Ramos (cell line): Measurements from ENCODE around the gene MAPK8IP2.
"Not testable (repeated sequence)": the region's sequence is repeated elsewhere in the genome, so short reads cannot be mapped to it uniquely, and the experiment has no call there.

Experiments
- in situ Hi-C: fragments of 300-500 bp; cut with MboI; formaldehyde crosslinking; loops from one replicate; pipeline ENCODE4 v1.14.3; 2022; ENCODE audit warnings: low sequenced_read_pairs; ENCODE audit not compliant: unreplicated experiment

Gene MAPK8IP2

DNA sequence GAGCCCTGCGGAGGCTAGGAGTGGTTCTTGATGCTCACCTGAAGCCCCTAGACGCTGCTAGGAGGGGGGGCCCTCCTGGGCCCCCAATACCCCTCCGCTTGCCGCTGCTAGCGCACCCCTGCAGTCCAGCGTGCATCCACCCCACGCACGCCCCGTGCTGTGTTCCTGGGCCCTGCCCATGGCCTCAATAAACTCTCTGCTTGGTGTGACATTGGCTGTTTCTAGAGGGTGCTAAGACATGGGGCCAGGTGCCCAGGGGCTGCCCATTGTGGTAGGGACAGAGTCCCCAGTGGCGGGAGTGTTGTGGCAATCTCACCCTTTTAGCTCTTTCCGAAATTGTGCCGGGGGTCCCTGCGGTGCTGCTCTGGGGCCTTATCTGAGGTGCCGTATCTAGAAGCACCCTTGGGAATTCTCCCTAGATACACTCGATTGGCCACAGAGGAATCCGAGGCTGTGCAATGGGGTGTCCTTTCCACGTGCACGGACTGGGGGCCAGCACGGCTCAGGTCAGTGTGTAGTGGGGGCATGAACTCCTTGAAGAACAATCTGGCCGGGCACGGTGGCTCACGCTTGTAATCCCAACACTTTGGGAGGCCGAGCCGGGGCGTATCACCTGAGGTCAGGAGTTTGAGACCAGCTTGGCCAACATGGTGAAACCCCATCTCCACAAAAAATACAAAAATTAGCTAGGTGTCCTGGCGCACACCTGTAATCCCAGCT is 10.9 kb downstream of the MAPK8IP2 start:
- in situ Hi-C loops: no loop called here

DNA sequence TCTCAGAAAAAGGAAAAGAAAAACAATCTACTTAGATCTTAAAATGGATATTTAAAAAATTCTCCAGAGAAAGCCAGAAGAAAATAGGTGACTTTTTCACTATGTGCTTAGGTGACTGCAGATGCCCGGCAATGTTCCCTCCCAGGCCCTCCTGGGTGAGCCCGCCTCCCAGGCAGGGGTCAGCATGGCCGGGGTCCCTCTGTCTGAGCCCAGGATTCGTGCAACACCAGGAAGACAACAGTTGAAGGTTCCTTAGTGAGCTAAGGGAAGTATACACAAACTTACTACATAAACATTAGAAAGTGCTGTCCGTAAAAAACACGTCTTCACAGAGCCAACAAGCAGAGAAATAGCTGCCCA is 11.6 kb downstream of the MAPK8IP2 start:
- in situ Hi-C loops: no loop called here

DNA sequence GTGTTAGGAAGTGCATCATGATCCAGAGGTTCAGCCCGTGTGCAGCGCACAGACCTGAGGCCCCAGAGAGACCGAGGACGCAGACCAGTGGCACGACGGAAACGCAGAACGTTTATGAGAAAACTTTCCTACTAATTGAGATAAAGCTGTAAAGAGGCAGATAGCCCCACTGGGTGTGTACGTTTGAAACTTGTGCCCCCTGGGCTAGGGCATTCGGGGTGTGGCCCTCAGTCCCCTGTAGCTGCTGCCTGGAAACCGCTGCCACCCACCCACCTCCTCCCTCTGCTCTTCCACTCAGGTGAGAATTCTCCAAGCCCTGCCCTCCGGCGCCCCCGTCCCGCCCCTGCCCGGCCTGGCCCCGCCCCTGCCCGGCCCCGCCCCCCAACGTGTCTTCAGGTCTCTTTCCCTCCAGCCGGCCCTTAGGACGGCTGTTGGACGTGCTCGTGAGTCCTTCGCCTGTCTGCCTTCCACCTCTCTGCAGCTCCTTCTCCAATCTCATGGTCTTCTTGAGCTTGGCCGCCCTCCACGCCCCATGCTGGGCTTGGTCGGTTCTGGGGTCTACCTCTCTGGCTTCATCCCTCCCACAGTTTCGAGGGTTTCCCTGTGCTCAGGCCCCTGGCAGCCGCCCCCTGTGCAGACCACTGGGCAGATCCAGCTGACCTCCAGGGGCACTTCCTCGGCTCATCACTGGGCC is 12.1 kb downstream of the MAPK8IP2 start:
- in situ Hi-C loops: no loop called here

DNA sequence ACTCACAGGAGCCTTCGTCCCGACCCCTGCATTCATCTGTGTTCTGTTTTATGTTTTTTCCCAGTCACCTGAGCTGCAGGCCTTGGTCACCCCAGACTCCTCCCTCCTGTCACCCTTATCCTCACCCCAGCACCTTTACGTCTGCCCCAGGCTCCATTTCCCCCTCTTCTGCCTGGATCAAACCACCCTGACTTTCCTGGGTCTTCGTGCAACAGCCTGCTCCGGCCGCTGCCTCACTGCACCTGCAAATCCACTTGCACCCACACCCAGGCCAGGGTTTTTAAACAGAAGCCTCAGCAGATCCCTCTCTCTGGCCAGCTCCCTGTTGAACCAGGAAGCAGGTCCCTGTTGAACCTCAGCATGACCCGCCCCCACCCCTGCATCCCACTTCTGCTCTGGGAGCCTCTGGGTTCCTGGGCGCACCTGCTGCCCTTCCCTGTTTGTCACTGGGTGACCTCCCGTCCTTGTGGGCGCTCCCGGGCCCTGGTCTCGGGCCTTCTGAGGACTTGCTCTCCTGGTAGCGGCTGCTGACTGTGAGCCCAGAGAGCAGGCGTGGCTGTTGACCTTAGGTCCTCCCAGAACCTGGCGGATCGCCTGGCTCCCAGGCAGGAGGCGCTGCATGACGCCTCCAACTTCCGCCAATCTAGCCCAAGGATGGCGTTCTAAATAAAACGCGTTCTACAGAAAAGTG is 12.8 kb downstream of the MAPK8IP2 start:
- in situ Hi-C loops: no loop called here

DNA sequence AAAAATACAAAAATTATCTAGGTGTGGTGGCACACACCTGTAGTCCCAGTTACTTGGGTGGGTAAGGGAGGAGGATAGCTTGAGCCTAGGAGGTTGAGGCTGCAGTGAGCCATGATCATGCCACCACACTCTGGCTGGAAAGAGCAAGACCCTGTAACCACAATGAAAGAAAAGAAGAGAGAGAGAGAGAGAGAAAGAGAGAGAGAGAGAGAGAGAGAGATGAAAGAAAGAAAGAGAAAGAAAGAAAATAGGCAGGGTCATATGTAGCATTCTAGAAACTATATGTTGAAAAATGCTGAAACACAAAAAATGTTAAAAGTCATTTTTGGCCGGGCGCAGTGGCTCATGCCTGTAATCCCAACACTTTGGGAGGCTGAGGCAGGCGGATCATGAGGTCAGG is 13.7 kb downstream of the MAPK8IP2 start:
- in situ Hi-C loops: not testable (repeated sequence)

- in situ Hi-C loops: loop anchor here (5.0 kb wide), 1 partner anchor 88 kb away; the partner anchor contains the start of gene TYMP
These were observed 20.2 kb downstream of the MAPK8IP2 start for GRCh38 chr22:50620593-50621355.

- in situ Hi-C loops: loop anchor here (5.0 kb wide), 1 partner anchor 89 kb away; the partner anchor contains the start of gene TYMP
These were observed 20.8 kb downstream of the MAPK8IP2 start for GRCh38 chr22:50621356-50621880.

GRCh38 chr22:50621948-50622722 is 21.5 kb downstream of the MAPK8IP2 start:
- in situ Hi-C loops: loop anchor here (5.0 kb wide), 1 partner anchor 90 kb away; the partner anchor contains the start of gene TYMP

DNA sequence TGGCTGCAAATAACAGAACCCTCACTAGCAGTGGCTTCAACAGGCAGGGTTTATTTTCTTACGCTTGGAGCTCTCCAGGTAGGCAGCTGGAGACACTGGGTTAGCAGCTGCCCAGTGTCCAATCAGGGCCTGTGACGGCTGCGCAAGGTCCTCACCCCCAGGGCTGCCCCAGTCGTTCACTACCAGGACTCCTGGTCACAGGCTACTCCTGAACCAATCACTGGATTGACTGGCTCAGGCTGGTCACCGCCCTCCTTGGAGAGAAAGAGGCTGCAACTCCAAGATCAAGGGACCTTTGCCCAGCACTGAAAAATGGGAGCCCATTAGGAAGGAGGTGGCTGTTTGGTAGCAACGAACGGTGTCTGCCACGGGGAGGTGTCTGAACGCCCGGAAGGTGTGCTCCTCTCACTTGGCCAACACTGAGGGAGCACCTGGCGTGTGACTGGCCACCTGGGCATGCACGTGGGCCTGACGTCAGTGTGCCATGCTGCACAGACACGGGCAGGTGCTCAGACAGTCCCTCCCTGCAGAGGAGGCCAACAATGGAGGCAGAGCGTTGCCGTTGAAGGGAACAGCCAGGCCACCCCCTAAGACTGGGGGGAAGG is 22.2 kb downstream of the MAPK8IP2 start:
- in situ Hi-C loops: loop anchor here (5.0 kb wide), 1 partner anchor 91 kb away; the partner anchor contains the start of gene TYMP

DNA sequence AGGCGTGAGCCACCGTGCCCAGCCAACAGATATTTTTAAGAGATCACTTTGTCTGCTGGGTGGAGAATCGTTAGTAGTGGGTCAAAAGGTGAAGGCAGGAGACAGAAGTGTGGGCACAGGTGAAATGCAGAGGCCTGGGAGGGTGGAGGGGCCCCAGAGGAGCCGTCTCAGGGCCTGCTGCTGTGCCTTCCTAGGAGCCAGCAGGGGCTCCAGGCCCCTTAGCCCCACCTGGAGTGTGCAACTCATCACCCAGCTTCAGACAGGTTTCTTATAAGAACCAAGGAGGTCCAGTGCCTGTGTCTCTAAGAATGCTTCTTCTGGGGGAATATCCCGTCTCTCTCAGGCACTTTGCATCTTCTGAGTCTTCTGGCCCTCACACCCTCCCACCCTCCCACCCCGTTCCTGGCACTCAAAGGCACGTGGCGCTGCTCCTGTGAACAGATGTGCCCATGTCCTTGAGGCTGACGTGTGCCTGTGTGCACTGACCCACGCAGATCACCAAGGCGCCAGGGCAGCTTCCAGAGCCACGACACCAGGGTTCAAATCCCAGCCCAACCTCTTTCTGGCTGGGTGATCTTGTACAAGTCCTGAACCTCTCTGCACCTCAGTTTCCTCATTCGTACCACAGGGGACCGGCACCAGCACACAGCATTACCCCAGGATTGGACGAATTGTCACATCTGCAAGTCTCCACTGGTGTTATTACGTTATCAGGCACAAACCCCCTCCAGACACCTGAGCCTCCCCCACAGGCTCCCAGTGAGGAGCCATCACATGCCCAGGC is 23.9 kb downstream of the MAPK8IP2 start:
- in situ Hi-C loops: loop anchor here (5.0 kb wide), 1 partner anchor 92 kb away; the partner anchor contains the start of gene TYMP

DNA sequence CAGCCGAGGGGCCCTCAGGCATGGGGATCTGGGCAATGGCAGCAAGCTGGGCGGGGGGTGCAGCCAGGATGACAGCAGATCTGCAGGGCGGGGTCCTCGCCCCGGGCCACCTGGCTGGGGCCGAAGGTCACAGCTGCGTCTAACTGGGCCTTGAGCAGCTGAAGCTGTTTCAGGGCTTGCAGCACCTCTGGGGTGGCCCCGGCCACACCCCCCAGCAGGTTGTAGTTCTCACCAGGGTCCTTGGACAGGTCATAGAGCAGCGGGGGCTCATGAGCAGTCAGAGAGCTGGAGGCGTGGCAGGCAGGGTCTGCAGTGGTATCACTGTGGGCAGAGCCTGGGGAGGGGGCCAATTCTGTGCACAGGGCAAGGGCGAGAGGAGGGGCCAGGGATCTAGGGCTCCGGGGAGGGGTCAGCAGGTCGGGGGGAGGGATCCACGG is 24.6 kb downstream of the MAPK8IP2 start:
- in situ Hi-C loops: no loop called here

- in situ Hi-C loops: no loop called here
These were observed 25.1 kb downstream of the MAPK8IP2 start for GRCh38 chr22:50625568-50626313.

DNA sequence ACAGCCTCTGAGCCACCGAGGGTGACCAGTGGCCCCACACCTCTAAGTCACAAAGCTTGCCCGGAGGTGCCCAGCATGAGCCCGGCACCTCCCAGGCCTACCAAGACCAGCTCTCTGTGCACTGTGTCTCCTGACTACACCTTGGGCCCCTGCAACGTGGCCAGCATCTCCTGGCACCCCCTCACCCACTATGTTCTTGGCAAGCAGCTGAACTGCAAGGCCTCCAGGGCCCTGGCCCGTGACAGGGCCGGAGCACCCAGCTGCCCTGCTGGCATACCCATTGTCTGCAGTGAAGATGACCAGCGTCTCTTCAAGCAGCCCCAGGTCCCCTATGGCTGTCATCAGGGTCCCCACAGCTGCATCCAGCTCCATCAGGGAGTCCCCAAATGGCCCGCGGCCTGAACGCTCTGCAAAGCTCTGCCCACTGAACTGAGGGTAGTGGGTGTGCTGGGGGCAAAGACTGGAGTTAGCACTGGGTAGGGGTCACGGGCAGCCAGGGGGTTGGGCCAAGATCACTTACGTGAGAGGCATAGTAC is 25.8 kb downstream of the MAPK8IP2 start:
- in situ Hi-C loops: no loop called here

GRCh38 chr22:50626850-50627641 is 26.5 kb downstream of the MAPK8IP2 start:
- in situ Hi-C loops: no loop called here

- in situ Hi-C loops: no loop called here
These were observed 27.3 kb downstream of the MAPK8IP2 start, which contains the start of gene ARSA for GRCh38 chr22:50627642-50628542. ARSA (minus strand) TSS chr22:50628152; CDS start chr22:50627779, 373 bp downstream.
